ENCODE data around the gene CTSC.

- TF ChIP-seq POLR2AphosphoS5 (IDR thresholded peaks at IDR 0.05; ENCODE audit: low read depth, low read length) (no peak), REST (IDR thresholded peaks at IDR 0.05; ENCODE audit: insufficient read depth in 1 of 2, low read depth in 2 of 2, low read length in 2 of 2) (no peak)
Observed at GRCh38 chr11:88327462-88328143, 9.9 kb downstream of the CTSC start.

Data from PFSK-1 (cell line).